Lung (tissue), 12 donors: ENCODE results near the gene GID4. TPM values are rescaled to one million over a fixed set of nuclear protein-coding genes. Genes with fewer than 3 reads are reported as not detected.

Experiments used
- ATAC-seq: fragments of 200-7000 bp; cut with Tn5 transposase; one replicate; pipeline ENCODE4 v1.9.1; 2020; ENCODE audit warnings: moderate number of reproducible peaks; ENCODE audit not compliant: insufficient read depth, low FRiP score
- DNase-seq, 3 donors: peaks; one replicate each; pipeline ENCODE4 v3.0.0-alpha.2; 2013 to 2017
- H3K27ac ChIP-seq, 2 donors: one replicate each; pipeline ENCODE4 v1.5.1; 2013; ENCODE audit warnings: mild to moderate bottlenecking in 2 of 2, moderate library complexity in 2 of 2, control low read depth in 1 of 2, inconsistent platforms in 1 of 2, low read depth in 1 of 2, low read length in 1 of 2
- H3K27me3 ChIP-seq, 3 donors: one replicate each; pipeline ENCODE4 v1.5.1; 2013; ENCODE audit warnings: low read length in 2 of 3; ENCODE audit not compliant: control insufficient read depth in 3 of 3, insufficient read depth in 3 of 3
- H3K36me3 ChIP-seq, 4 donors: one replicate each; pipeline ENCODE4 v1.5.1; 2013; ENCODE audit warnings: low read length in 4 of 4, mild to moderate bottlenecking in 1 of 4, moderate library complexity in 1 of 4; ENCODE audit not compliant: control insufficient read depth in 4 of 4, insufficient read depth in 4 of 4
- H3K4me1 ChIP-seq, 5 donors: one replicate each; pipeline ENCODE4 v1.5.1; 2013; ENCODE audit warnings: low read length in 5 of 5, mild to moderate bottlenecking in 2 of 5, moderate library complexity in 1 of 5; ENCODE audit not compliant: control insufficient read depth in 5 of 5, insufficient read depth in 5 of 5
- H3K4me3 ChIP-seq: one replicate; pipeline ENCODE4 v1.5.1; 2013; ENCODE audit warnings: mild to moderate bottlenecking, control low read depth, moderate library complexity
- H3K9ac ChIP-seq, 2 donors: one replicate each; pipeline ENCODE4 v1.5.1; 2013; ENCODE audit warnings: low read length in 2 of 2, control low read depth in 1 of 2; ENCODE audit not compliant: insufficient read depth in 1 of 2
- H3K9me3 ChIP-seq, 4 donors: one replicate each; pipeline ENCODE4 v1.5.1; 2013; ENCODE audit warnings: low read length in 3 of 4, mild to moderate bottlenecking in 1 of 4, moderate library complexity in 1 of 4; ENCODE audit not compliant: control insufficient read depth in 4 of 4, insufficient read depth in 3 of 4
- WGBS, 2 donors: extraction: QIAGEN DNeasy Blood & Tissue Kit; methylation state at CpG; one replicate each; pipeline ENCODE4 v1.1.7; 2013; 5-methylcytosine and 5-hydroxymethylcytosine counted together
- polyA plus RNA-seq, 2 donors: library from polyadenylated mRNA; stranded (reverse); fragments of 200-250 nt; gene quantifications; one replicate each; pipeline ENCODE4 v1.2.1, GENCODE V29; 2013
- total RNA-seq, 2 donors: library from RNA; depleted of rRNA in 1 of 2; stranded (reverse); fragments of >200 nt in 1 of 2; gene quantifications; one replicate each; pipeline ENCODE4 v1.2.1, GENCODE V29; 2014 to 2021
- TF ChIP-seq, protein P1 (sequence below): IDR thresholded peaks from 2 replicates; pipeline ENCODE4 v1.5.1; 2012; ENCODE audit warnings: mild to moderate bottlenecking; ENCODE audit errors: control extremely low read depth, extremely low read depth
- donor health status: control.
- donor health status: control.
- donor health status: Bipolar disorder and iron deficiency.
- donor health status: healthy.
- donor health status: DM: yes; HTN: yes; CAD: no.

The GID4 gene
- total and polyA plus RNA-seq, 4 donors: 3.9 to 7.2 (median 5.3) TPM

DNA sequence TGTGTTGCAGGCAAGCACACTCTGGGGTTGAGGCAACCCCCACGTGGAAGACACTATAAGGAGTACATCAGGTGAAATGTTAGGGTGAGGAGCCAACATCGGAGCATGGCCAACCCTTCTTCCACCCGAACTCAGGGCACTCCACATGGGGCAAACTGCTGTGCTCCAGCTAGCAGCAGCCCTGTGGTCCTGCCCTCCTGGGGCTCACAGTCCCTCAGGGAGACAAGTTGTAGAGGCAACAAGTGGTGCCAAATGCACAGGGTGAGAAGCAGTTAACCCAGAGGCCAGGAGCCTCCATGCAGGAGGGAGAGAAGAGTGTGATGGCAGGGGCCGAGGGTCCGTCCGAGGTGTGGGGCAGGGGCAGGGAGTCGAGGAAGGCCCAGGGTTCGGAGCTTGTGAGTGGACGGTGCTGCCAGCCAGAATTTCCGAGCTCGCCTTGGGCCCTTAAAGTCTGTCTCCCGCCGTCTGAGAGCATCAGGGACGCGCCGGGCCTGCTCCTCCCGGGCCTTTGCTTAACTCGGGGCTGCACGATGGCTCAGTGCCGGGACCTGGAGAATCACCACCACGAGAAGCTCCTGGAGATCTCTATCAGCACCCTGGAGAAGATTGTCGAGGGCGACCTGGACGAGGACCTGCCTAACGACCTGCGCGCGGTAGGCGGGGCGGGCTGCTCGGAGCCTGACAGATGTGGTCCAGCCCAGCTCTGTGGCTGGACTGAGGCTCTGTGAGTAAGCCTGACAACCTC is 32.5 kb upstream of the GID4 start:
- TF ChIP-seq, protein P1, sequence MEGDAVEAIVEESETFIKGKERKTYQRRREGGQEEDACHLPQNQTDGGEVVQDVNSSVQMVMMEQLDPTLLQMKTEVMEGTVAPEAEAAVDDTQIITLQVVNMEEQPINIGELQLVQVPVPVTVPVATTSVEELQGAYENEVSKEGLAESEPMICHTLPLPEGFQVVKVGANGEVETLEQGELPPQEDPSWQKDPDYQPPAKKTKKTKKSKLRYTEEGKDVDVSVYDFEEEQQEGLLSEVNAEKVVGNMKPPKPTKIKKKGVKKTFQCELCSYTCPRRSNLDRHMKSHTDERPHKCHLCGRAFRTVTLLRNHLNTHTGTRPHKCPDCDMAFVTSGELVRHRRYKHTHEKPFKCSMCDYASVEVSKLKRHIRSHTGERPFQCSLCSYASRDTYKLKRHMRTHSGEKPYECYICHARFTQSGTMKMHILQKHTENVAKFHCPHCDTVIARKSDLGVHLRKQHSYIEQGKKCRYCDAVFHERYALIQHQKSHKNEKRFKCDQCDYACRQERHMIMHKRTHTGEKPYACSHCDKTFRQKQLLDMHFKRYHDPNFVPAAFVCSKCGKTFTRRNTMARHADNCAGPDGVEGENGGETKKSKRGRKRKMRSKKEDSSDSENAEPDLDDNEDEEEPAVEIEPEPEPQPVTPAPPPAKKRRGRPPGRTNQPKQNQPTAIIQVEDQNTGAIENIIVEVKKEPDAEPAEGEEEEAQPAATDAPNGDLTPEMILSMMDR: no peak
- no peak for DNase-seq

DNA sequence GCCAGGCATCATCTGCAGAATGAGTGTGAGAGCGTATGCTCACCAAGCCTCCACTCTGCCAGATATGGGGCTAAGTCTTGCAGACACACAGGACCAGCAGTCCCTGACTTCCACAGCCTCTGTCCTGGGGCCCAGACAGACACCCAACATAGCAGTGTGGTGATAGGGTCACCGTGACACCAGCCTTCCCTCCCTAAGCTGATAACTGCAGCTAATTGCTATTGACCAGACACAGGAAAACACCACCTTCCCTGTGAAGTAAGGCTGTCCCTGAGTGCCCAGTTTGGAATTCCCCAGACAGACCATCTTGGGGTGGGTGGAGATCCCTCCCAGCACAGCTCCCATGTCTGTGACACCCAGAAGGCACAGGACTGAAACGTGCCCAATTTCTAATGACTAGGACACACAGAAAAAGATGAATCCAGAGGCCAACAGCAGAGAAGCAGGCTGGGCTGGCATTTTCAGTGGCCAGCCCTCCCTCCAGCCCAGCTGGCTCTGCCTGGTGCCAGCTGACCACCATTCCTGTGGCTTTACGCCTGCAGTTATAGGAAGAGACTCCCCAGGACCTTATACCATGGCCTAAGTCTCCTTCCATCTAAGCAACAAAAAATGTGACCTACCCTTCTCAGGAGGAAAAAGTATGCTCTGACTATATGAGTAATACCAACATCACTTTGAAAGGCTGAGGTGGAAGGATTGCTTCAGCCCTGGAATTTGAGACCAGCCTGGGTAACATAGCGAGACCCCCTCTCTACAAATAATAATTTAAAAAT is 30.5 kb upstream of the GID4 start:
- WGBS, 2 donors: 95% methylated on average over 5 of the region's 5 CpGs
- Histone ChIP-seq H3K27ac (no peak overlapping the region), H3K4me1 (no peaks in the 10 kb centered on the region), H3K9ac (no peak overlapping the region), H3K27me3 (no peaks in the 10 kb centered on the region), H3K9me3 (no peaks in the 10 kb centered on the region), H3K36me3 (peaks cover 0 to 26% (median 4%) of the 10 kb centered on the region in 4 donors), H3K4me3 (no peak overlapping the region)
- DNase-seq: no peak
- TF ChIP-seq, protein P1: no peak
- no peak for ATAC-seq

More for the DNA sequence above, 32.5 kb upstream of the GID4 start:
- no peak for ATAC-seq
- H3K9me3 ChIP-seq: no peaks in the 10 kb centered on the region
- H3K4me1 ChIP-seq: no peaks in the 10 kb centered on the region
- H3K36me3 ChIP-seq: peaks cover 0 to 26% (median 4%) of the 10 kb centered on the region in 4 donors
- H3K27ac ChIP-seq: no peak overlapping the region
- H3K9ac ChIP-seq: no peak overlapping the region
- 85% methylated on average over 30 to 31 of the region's 31 CpGs for whole genome bisulfite sequencing, 2 donors
- H3K4me3 ChIP-seq: no peak overlapping the region
- H3K27me3 ChIP-seq: no peaks in the 10 kb centered on the region

DNA sequence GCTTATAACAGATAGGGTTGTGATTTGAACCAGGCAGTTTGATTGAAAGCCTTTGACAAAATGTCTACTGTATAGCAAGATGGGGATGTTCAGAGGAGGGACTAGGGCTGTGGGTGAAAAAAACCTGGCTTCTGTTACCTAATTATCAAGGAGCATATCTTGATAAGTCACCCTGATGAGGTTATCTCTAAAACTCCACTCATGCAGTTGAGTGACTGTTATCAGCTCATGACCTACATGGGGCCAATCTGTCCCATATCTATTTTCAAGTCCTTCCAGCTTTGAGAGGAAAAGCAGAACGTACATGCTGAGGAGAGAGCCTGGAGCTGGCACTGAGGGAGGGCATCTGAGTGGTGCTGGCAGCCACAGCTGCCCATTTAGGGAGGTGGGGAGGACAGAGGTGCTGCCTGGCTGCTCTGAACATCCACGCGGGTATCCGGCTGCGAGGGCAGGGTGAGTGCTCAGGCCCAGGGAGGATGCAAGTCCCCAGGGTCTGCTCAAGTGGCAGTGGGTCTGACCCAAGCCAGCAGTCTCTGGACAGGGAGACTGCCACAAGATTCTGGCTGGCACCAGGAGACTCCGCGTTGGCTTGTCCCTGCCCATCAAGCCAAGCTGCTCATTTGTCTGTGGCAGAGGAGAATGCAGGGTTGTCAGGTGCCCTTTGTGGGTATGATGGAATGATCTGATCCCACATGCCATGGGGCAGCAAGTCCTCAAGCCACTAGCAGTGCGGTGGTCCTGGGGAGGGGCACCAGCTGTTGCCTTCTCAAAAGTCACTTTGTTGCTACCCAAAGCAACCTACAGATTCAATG is 29.4 kb upstream of the GID4 start:
- DNase-seq (no peak), ATAC-seq (no peak)
- 90 to 98% methylated on average over 8 of the region's 8 CpGs for WGBS, 2 donors
- H3K27ac ChIP-seq: no peak overlapping the region
- H3K27me3 ChIP-seq: no peaks in the 10 kb centered on the region
- TF ChIP-seq, protein P1: no peak
- H3K36me3 ChIP-seq: peaks cover 0 to 26% (median 4%) of the 10 kb centered on the region in 4 donors
- H3K9me3 ChIP-seq: no peaks in the 10 kb centered on the region
- no peaks in the 10 kb centered on the region for H3K4me1 ChIP-seq
- H3K9ac ChIP-seq: no peak overlapping the region
- H3K4me3 ChIP-seq: no peak overlapping the region
